ENCODE measurements around the gene GSK3A.

GSK3A gene

GRCh38 chr19:42225718-42226292 is 16.6 kb downstream of the GSK3A start:
- no peak for TF ChIP-seq POLR2A (IDR thresholded peaks at IDR 0.05; ENCODE audit: low read depth, low read length)
- FAIRE-seq: no peak
- DNase-seq (ENCODE audit: insufficient read length, low spot score): no peak

GRCh38 chr19:42224940-42225717 is 17.3 kb downstream of the GSK3A start:
- DNase-seq (ENCODE audit: insufficient read length, low spot score): no peak
- no peak for TF ChIP-seq POLR2A (IDR thresholded peaks at IDR 0.05; ENCODE audit: low read depth, low read length)
- no peak for FAIRE-seq

- DNase-seq (ENCODE audit: insufficient read length, low spot score) (no peak), FAIRE-seq (no peak)
- no peak for TF ChIP-seq POLR2A (IDR thresholded peaks at IDR 0.05; ENCODE audit: low read depth, low read length)
Observed at GRCh38 chr19:42220751-42221097, 21.7 kb downstream of the GSK3A start.

GRCh38 chr19:42219812-42220750 is 22.3 kb downstream of the GSK3A start, which contains the start of gene ZNF526:
Gene ZNF526 (plus strand): TSS chr19:42220312. CDS start chr19:42224404, 4,092 bp downstream.
- DNase-seq (ENCODE audit: insufficient read length, low spot score) (peak; percentile 99), FAIRE-seq (peak; percentile 52)
- peak; percentile 64 for TF ChIP-seq POLR2A (IDR thresholded peaks at IDR 0.05; ENCODE audit: low read depth, low read length)

- TF ChIP-seq POLR2A (IDR thresholded peaks at IDR 0.05; ENCODE audit: low read depth, low read length): peak; percentile 75
- FAIRE-seq (peak; percentile 74), DNase-seq (ENCODE audit: insufficient read length, low spot score) (peak; percentile 99)
Observed at GRCh38 chr19:42217520-42218437, 24.6 kb downstream of the GSK3A start, which contains the start of gene DEDD2. Gene DEDD2 (minus strand): TSS chr19:42217677. CDS start chr19:42217007, 670 bp downstream.

- FAIRE-seq (no peak), DNase-seq (ENCODE audit: insufficient read length, low spot score) (no peak)
- no peak for TF ChIP-seq POLR2A (IDR thresholded peaks at IDR 0.05; ENCODE audit: low read depth, low read length)
Observed at GRCh38 chr19:42216653-42217519, 25.5 kb downstream of the GSK3A start.

- FAIRE-seq (no peak), DNase-seq (ENCODE audit: insufficient read length, low spot score) (no peak)
- no peak for TF ChIP-seq POLR2A (IDR thresholded peaks at IDR 0.05; ENCODE audit: low read depth, low read length)
Observed at GRCh38 chr19:42214810-42215485, 27.5 kb downstream of the GSK3A start.

GRCh38 chr19:42212886-42213285 is 29.5 kb downstream of the GSK3A start:
- no peak for FAIRE-seq
- TF ChIP-seq POLR2A (IDR thresholded peaks at IDR 0.05; ENCODE audit: low read depth, low read length): no peak
- DNase-seq (ENCODE audit: insufficient read length, low spot score): no peak

GRCh38 chr19:42208612-42209011 is 33.8 kb downstream of the GSK3A start:
- DNase-seq (ENCODE audit: insufficient read length, low spot score): no peak
- TF ChIP-seq POLR2A (IDR thresholded peaks at IDR 0.05; ENCODE audit: low read depth, low read length): no peak
- FAIRE-seq: no peak

- TF ChIP-seq POLR2A (IDR thresholded peaks at IDR 0.05; ENCODE audit: low read depth, low read length): no peak
- no peak for FAIRE-seq
- DNase-seq (ENCODE audit: insufficient read length, low spot score): peak; percentile 98
Observed at GRCh38 chr19:42207767-42208271, 34.6 kb downstream of the GSK3A start.

All from H54 (cell line).